Esophagus squamous epithelium (tissue), 4 donors: ENCODE results near the gene LAMC3.

Source experiments
- POLR2A ChIP-seq, 4 donors: fragments of 450-650 bp; IDR thresholded peaks; one replicate each; pipeline ENCODE4 v1.6.1; 2017; ENCODE audit warnings: antibody characterized with exemption in 4 of 4, mild to moderate bottlenecking in 4 of 4, moderate library complexity in 3 of 4
- TF ChIP-seq, protein P1 (sequence below), 6 experiments: fragments of 450-650 bp in 4 of 6; fragments of 200-600 bp in 2 of 6; sonication (generic) in 2 of 6; IDR thresholded peaks; one replicate each; pipeline ENCODE4 v1.5.1; 2016 to 2019; ENCODE audit warnings: antibody characterized with exemption in 6 of 6, mild to moderate bottlenecking in 4 of 6, moderate library complexity in 4 of 6

DNA sequence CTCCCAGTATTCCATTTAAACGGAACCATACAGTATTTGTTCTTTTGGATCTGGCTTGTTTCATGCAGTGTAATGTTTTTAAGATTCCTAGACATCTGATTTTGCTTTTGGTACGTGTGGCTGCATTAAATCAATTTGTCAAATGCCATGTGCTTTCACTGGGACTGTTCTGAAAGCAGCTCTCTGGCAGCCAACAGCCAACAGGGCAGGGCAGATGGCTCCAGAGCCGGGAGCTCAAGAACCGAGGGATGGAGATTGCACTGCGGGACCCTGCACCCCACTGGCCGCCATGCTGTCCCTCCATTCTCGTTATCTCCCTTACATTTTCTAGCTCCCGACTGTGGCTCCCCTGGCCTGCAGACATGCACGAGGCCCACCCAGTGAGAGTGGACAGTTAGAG lies 54.0 kb downstream of the LAMC3 start:
- TF ChIP-seq, protein P1, sequence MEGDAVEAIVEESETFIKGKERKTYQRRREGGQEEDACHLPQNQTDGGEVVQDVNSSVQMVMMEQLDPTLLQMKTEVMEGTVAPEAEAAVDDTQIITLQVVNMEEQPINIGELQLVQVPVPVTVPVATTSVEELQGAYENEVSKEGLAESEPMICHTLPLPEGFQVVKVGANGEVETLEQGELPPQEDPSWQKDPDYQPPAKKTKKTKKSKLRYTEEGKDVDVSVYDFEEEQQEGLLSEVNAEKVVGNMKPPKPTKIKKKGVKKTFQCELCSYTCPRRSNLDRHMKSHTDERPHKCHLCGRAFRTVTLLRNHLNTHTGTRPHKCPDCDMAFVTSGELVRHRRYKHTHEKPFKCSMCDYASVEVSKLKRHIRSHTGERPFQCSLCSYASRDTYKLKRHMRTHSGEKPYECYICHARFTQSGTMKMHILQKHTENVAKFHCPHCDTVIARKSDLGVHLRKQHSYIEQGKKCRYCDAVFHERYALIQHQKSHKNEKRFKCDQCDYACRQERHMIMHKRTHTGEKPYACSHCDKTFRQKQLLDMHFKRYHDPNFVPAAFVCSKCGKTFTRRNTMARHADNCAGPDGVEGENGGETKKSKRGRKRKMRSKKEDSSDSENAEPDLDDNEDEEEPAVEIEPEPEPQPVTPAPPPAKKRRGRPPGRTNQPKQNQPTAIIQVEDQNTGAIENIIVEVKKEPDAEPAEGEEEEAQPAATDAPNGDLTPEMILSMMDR (IDR thresholded peaks at IDR 0.05): no peak
- TF ChIP-seq POLR2A (IDR thresholded peaks at IDR 0.05): no peak
